Panc1 (cell line): ENCODE results near the gene GREB1. TPM values are rescaled to one million over a fixed set of nuclear protein-coding genes. Genes with fewer than 3 reads are reported as not detected.

Experiments used
- ATAC-seq: fragments of 200-7000 bp; cut with Tn5 transposase; 2 replicates; pipeline ENCODE4 v1.9.1; 2020; ENCODE audit warnings: mild to moderate bottlenecking, moderate library complexity
- BruUV-seq: library from RNA; stranded (reverse); fragments of 400-500 nt; replicated peaks from 2 replicates; lab custom pipeline; 2021; lab: Mats Ljungman, UMichigan
- CTCF ChIA-PET: fragments of 300-600 bp; sonication (Branson Sonifier 250); formaldehyde crosslinking; loops from one replicate; lab custom pipeline; 2022; ENCODE audit warnings: antibody characterized with exemption; lab: Charles Lee
- POLR2A ChIA-PET: fragments of 300-600 bp; sonication (Branson Sonifier 250); formaldehyde crosslinking; loops from one replicate; lab custom pipeline; 2022; ENCODE audit warnings: antibody characterized with exemption; lab: Charles Lee
- DNase-seq: peaks from one replicate; pipeline ENCODE4 v3.0.0-alpha.2; 2010; ENCODE audit warnings: low read depth, low spot score
- H3K27ac ChIP-seq: 2 replicates; pipeline ENCODE4 v1.5.1; 2011; ENCODE audit warnings: mild to moderate bottlenecking, low read length, inconsistent platforms
- H3K27me3 ChIP-seq: fragments of 200-500 bp; sonication (Bioruptor generic); 2 replicates; pipeline ENCODE4 v1.6.0; 2014; ENCODE audit warnings: low read length, inconsistent platforms; ENCODE audit not compliant: control insufficient read depth, insufficient read depth
- H3K36me3 ChIP-seq: fragments of 200-500 bp; sonication (Bioruptor generic); 2 replicates; pipeline ENCODE4 v1.5.1; 2014; ENCODE audit warnings: inconsistent platforms, mild to moderate bottlenecking, low read length, moderate library complexity; ENCODE audit not compliant: control insufficient read depth, insufficient read depth
- H3K4me1 ChIP-seq: 2 replicates; pipeline ENCODE4 v1.5.1; 2011; ENCODE audit warnings: inconsistent platforms, mild to moderate bottlenecking, low read length, moderate library complexity; ENCODE audit not compliant: control insufficient read depth, insufficient read depth
- H3K4me3 ChIP-seq, 2 experiments: 2 replicates each; pipeline ENCODE4 v1.5.1; 2011 to 2012; ENCODE audit warnings: low read depth in 2 of 2, low read length in 2 of 2, mild to moderate bottlenecking in 2 of 2, inconsistent platforms in 1 of 2, moderate library complexity in 1 of 2
- H3K9me3 ChIP-seq: fragments of 200-500 bp; sonication (Bioruptor generic); 2 replicates; pipeline ENCODE4 v1.5.1; 2014; ENCODE audit warnings: low read depth, mild to moderate bottlenecking, inconsistent platforms, low read length, moderate library complexity; ENCODE audit not compliant: control insufficient read depth, insufficient read depth
- CTCF ChIP-seq: fragments of 450-650 bp; IDR thresholded peaks from 2 replicates; pipeline ENCODE4 v1.5.1; 2017; ENCODE audit warnings: mild to moderate bottlenecking
- POLR2AphosphoS5 ChIP-seq: IDR thresholded peaks from 2 replicates; pipeline ENCODE4 v1.6.1; 2012; ENCODE audit warnings: mild to moderate bottlenecking, low read depth, low read length, moderate library complexity
- SIN3A ChIP-seq: IDR thresholded peaks from 2 replicates; pipeline ENCODE4 v1.6.1; 2012; ENCODE audit warnings: low read depth, mild to moderate bottlenecking, low read length, moderate library complexity, borderline replicate concordance; ENCODE audit not compliant: insufficient read depth
- TCF7L2 ChIP-seq: IDR thresholded peaks from 2 replicates; pipeline ENCODE4 v1.6.1; 2011; ENCODE audit warnings: mild to moderate bottlenecking, low read depth, low read length, inconsistent platforms
- in situ Hi-C: cut with HindIII; loops from 2 replicates; pipeline ENCODE4 v1.10.0; 2016; ENCODE audit warnings: low sequenced_read_pairs, low pct_unique_long_range_greater_than_20kb
- intact Hi-C: fragments of 100-400 bp; cut with micrococcal nuclease; formaldehyde crosslinking; loops from one replicate; pipeline ENCODE4 v1.10.0; 2022; ENCODE audit not compliant: unreplicated experiment
- total RNA-seq: library from RNA; stranded (reverse); gene quantifications from one replicate; pipeline ENCODE4 v1.2.1, GENCODE V29; 2021; ENCODE audit not compliant: unreplicated experiment
- TF ChIP-seq, protein P1 (sequence below), 2 experiments: IDR thresholded peaks; 2 replicates each; pipeline ENCODE4 v1.6.1; 2011 to 2012; ENCODE audit warnings: low read depth in 2 of 2, control low read depth in 1 of 2, low read length in 1 of 2, mild to moderate bottlenecking in 1 of 2, moderate library complexity in 1 of 2; ENCODE audit not compliant: insufficient read depth in 1 of 2

Gene GREB1
- total RNA-seq, 1 experiment from 2014 or later: 0.90 TPM

GRCh38 chr2:11500702-11501303 lies 33.0 kb upstream of the GREB1 start:
- Histone ChIP-seq H3K27me3 (no peaks in the 10 kb centered on the region; the same call in 1 of the 2 replicates), H3K36me3 (no peaks in the 10 kb centered on the region), H3K4me1 (0 out of 2 replicates have a peak, but pooled peaks cover 3% of the 10 kb centered on the region), H3K4me3 (peak overlapping the region in 1 of 2 experiments; percentile 26; a peak in 2 of 4 replicates), H3K9me3 (no peaks in the 10 kb centered on the region), H3K27ac (no peak overlapping the region)
- in situ Hi-C loops (no loop called here), intact Hi-C loops (no loop called here)
- BruUV-seq: no TSS peak
- ATAC-seq (peak; percentile 56; the same call in 1 of the 2 replicates), DNase-seq (no peak)
- no peak for TF ChIP-seq SIN3A
- ChIA-PET POLR2A (interaction anchor here (0.5 to 0.6 kb wide), 2 partner anchors 17 to 120 kb away, joined by 4 read pairs; no protein-coding TSS in a partner anchor), CTCF (interaction anchor here (0.6 to 1.1 kb wide), 2 partner anchors 21 to 82 kb away, joined by 3 to 5 read pairs; no protein-coding TSS in a partner anchor)

DNA sequence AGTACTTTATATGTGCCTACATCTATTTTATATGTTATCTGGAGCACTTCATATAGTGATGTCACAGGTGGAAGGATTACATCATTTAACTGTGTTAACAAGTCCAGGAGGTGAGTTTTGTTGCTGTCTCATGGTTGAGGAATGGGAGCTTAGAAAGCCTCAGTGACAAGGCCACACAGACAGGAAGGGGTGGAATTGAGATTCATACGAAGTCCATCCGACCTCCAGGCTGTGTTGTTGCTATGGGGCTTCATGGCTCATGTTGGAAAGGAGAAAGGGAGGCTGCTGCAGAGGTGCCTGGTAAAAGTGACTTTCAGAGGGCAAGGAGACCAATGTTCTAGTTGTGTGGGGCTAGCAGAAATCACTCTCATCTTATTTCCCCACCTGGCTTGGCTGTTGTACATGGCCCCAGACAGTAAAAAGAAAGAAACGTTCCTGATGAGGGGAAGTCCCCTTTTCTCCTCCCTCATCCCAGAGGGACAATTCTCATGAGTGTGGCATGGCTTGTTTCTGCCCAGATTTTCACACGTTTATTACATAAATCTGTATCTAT lies 31.0 kb upstream of the GREB1 start:
- TF ChIP-seq SIN3A (no peak), TCF7L2 (no peak), CTCF (no peak), POLR2AphosphoS5 (no peak)
- TF ChIP-seq, protein P1, sequence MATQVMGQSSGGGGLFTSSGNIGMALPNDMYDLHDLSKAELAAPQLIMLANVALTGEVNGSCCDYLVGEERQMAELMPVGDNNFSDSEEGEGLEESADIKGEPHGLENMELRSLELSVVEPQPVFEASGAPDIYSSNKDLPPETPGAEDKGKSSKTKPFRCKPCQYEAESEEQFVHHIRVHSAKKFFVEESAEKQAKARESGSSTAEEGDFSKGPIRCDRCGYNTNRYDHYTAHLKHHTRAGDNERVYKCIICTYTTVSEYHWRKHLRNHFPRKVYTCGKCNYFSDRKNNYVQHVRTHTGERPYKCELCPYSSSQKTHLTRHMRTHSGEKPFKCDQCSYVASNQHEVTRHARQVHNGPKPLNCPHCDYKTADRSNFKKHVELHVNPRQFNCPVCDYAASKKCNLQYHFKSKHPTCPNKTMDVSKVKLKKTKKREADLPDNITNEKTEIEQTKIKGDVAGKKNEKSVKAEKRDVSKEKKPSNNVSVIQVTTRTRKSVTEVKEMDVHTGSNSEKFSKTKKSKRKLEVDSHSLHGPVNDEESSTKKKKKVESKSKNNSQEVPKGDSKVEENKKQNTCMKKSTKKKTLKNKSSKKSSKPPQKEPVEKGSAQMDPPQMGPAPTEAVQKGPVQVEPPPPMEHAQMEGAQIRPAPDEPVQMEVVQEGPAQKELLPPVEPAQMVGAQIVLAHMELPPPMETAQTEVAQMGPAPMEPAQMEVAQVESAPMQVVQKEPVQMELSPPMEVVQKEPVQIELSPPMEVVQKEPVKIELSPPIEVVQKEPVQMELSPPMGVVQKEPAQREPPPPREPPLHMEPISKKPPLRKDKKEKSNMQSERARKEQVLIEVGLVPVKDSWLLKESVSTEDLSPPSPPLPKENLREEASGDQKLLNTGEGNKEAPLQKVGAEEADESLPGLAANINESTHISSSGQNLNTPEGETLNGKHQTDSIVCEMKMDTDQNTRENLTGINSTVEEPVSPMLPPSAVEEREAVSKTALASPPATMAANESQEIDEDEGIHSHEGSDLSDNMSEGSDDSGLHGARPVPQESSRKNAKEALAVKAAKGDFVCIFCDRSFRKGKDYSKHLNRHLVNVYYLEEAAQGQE (IDR thresholded peaks at IDR 0.05; ENCODE audit: insufficient read depth in 1 of 2, low read depth in 2 of 2, low read length in 1 of 2): no peak
- Histone ChIP-seq H3K4me1 (0 out of 2 replicates have a peak, but pooled peaks cover 3% of the 10 kb centered on the region), H3K4me3 (no peak overlapping the region), H3K27ac (no peak overlapping the region), H3K36me3 (no peaks in the 10 kb centered on the region), H3K9me3 (no peaks in the 10 kb centered on the region), H3K27me3 (no peaks in the 10 kb centered on the region)
- ATAC-seq (no peak), DNase-seq (no peak)
- BruUV-seq: no TSS peak
- intact Hi-C loops (no loop called here), in situ Hi-C loops (no loop called here)
- CTCF ChIA-PET: no interaction called here
- POLR2A ChIA-PET: no interaction called here

GRCh38 chr2:11503354-11503927 lies 30.4 kb upstream of the GREB1 start:
- in situ Hi-C loops: no loop called here
- ChIA-PET POLR2A (no interaction called here), CTCF (no interaction called here)
- no TSS peak for BruUV-seq
- TF ChIP-seq POLR2AphosphoS5 (no peak), TCF7L2 (no peak), SIN3A (no peak), CTCF (no peak)
- TF ChIP-seq, protein P1 (IDR thresholded peaks at IDR 0.05; ENCODE audit: insufficient read depth in 1 of 2, low read depth in 2 of 2, low read length in 1 of 2): no peak
- DNase-seq (no peak), ATAC-seq (no peak)
- no peak overlapping the region for H3K4me3 ChIP-seq
- H3K9me3 ChIP-seq: no peaks in the 10 kb centered on the region
- H3K27ac ChIP-seq: no peak overlapping the region
- no peaks in the 10 kb centered on the region for H3K27me3 ChIP-seq
- intact Hi-C loops: no loop called here
- H3K4me1 ChIP-seq: 0 out of 2 replicates have a peak, but pooled peaks cover 2% of the 10 kb centered on the region
- no peaks in the 10 kb centered on the region for H3K36me3 ChIP-seq
